CD14-positive monocyte (primary cell): ENCODE results near the gene IFNA4. TPM values are rescaled to one million over a fixed set of nuclear protein-coding genes. Genes with fewer than 3 reads are reported as not detected.

ENCODE experiments used
- DNase-seq, 3 donors: peaks; one replicate each; pipeline ENCODE4 v3.0.0-alpha.2; 2011 to 2022
- H2AFZ ChIP-seq: 2 replicates; pipeline ENCODE4 v1.6.0; 2012; ENCODE audit warnings: mild to moderate bottlenecking, low read depth, low read length, inconsistent platforms; ENCODE audit not compliant: insufficient read depth, poor library complexity, severe bottlenecking
- H3K27ac ChIP-seq, 2 donors: 1 replicate in 1 of 2; 2 replicates in 1 of 2; pipeline ENCODE4 v1.5.1; 2012 to 2013; ENCODE audit warnings: low read length in 2 of 2, control low read depth in 1 of 2, inconsistent platforms in 1 of 2, low read depth in 1 of 2, mild to moderate bottlenecking in 1 of 2
- H3K27me3 ChIP-seq, 2 donors: one replicate each; pipeline versions ENCODE4 v1.6.0 to v1.6.1; 2011 to 2013; ENCODE audit warnings: low read length in 2 of 2; ENCODE audit not compliant: control insufficient read depth in 2 of 2, insufficient read depth in 2 of 2
- H3K36me3 ChIP-seq, 2 donors: replicated peaks in 1 of 2; 1 replicate in 1 of 2; 2 replicates in 1 of 2; pipeline versions ENCODE4 v1.5.1 to v1.6.1; 2012 to 2013; ENCODE audit warnings: low read length in 2 of 2, control low read depth in 1 of 2, inconsistent platforms in 1 of 2, mild to moderate bottlenecking in 1 of 2; ENCODE audit not compliant: insufficient read depth in 2 of 2, control insufficient read depth in 1 of 2
- H3K4me1 ChIP-seq, 2 donors: 1 replicate in 1 of 2; 2 replicates in 1 of 2; pipeline versions ENCODE4 v1.5.1 to v1.6.1; 2012 to 2013; ENCODE audit warnings: low read length in 2 of 2, control low read depth in 1 of 2, inconsistent platforms in 1 of 2, mild to moderate bottlenecking in 1 of 2, moderate library complexity in 1 of 2; ENCODE audit not compliant: insufficient read depth in 2 of 2, control insufficient read depth in 1 of 2
- H3K4me2 ChIP-seq: replicated peaks from 2 replicates; pipeline ENCODE3; 2012; ENCODE audit warnings: low read length, moderate library complexity, mild to moderate bottlenecking; ENCODE audit not compliant: poor library complexity, severe bottlenecking; ENCODE audit errors: extremely low read depth
- H3K4me3 ChIP-seq, 3 experiments: fragments of 200-600 bp in 1 of 3; sonication (generic) in 1 of 3; replicated peaks in 1 of 3; 1 replicate in 2 of 3; 2 replicates in 1 of 3; pipeline ENCODE4 v1.5.1; 2011 to 2013; ENCODE audit warnings: low read length in 3 of 3, mild to moderate bottlenecking in 3 of 3, control low read depth in 2 of 3, low read depth in 2 of 3, inconsistent platforms in 1 of 3, moderate library complexity in 1 of 3
- H3K79me2 ChIP-seq: 2 replicates; pipeline ENCODE4 v1.6.0; 2012; ENCODE audit warnings: mild to moderate bottlenecking, control low read depth, inconsistent platforms, low read length, moderate library complexity; ENCODE audit not compliant: insufficient read depth
- H3K9ac ChIP-seq: 2 replicates; pipeline ENCODE4 v1.6.0; 2017; ENCODE audit warnings: low read length, mild to moderate bottlenecking; ENCODE audit not compliant: insufficient read depth, poor library complexity, severe bottlenecking
- H3K9me3 ChIP-seq, 2 donors: replicated peaks in 1 of 2; 1 replicate in 1 of 2; 2 replicates in 1 of 2; pipeline versions ENCODE4 v1.5.1 to v1.6.1; 2012 to 2013; ENCODE audit warnings: low read length in 2 of 2, control low read depth in 1 of 2; ENCODE audit not compliant: control insufficient read depth in 1 of 2, insufficient read depth in 1 of 2
- H4K20me1 ChIP-seq: 2 replicates; pipeline ENCODE4 v1.6.0; 2012; ENCODE audit warnings: mild to moderate bottlenecking, low read length, control low read depth, moderate library complexity; ENCODE audit not compliant: insufficient read depth
- H3K27ac Mint-ChIP-seq, 7 donors: one replicate each; pipeline ENCODE4 v1.8.0; 2020; ENCODE audit warnings: mild to moderate bottlenecking in 7 of 7, mixed read lengths in 7 of 7, moderate library complexity in 6 of 7, inconsistent platforms in 2 of 7
- H3K27me3 Mint-ChIP-seq, 3 donors: one replicate each; pipeline ENCODE4 v1.8.0; 2021 to 2022; ENCODE audit warnings: low read depth in 3 of 3, mild to moderate bottlenecking in 3 of 3, mixed read lengths in 3 of 3, moderate library complexity in 3 of 3, inconsistent platforms in 1 of 3
- H3K36me3 Mint-ChIP-seq, 2 donors: one replicate each; pipeline ENCODE4 v1.8.0; 2020; ENCODE audit warnings: mixed read lengths in 2 of 2, inconsistent platforms in 1 of 2, mild to moderate bottlenecking in 1 of 2
- H3K4me1 Mint-ChIP-seq: one replicate; pipeline ENCODE4 v1.8.0; 2020; ENCODE audit warnings: mild to moderate bottlenecking, mixed read lengths
- H3K4me3 Mint-ChIP-seq, 2 donors: one replicate each; pipeline ENCODE4 v1.8.0; 2020; ENCODE audit warnings: mild to moderate bottlenecking in 2 of 2, mixed read lengths in 2 of 2, moderate library complexity in 1 of 2
- H3K9me3 Mint-ChIP-seq, 7 donors: one replicate each; pipeline ENCODE4 v1.8.0; 2020 to 2022; ENCODE audit warnings: mixed read lengths in 7 of 7, mild to moderate bottlenecking in 6 of 7, moderate library complexity in 6 of 7, inconsistent platforms in 2 of 7
- WGBS: methylation state at CpG from one replicate; pipeline ENCODE4 v1.1.5; 2013; ENCODE audit warnings: missing lambda C conversion rate; ENCODE audit not compliant: insufficient coverage; 5-methylcytosine and 5-hydroxymethylcytosine counted together
- intact Hi-C, 2 donors: fragments of 100-400 bp; cut with micrococcal nuclease; formaldehyde crosslinking; loops; one replicate each; pipeline versions ENCODE4 v1.15.0 to v1.15.1; 2023
- polyA plus RNA-seq, 3 donors: library from polyadenylated mRNA; depleted of rRNA in 1 of 3; unstranded in 2 of 3; stranded (reverse) in 1 of 3; fragments of 300-500 nt in 2 of 3; fragments of >200 nt in 1 of 3; fragmentation: Illumina TruSeq in 2 of 3; gene quantifications; 1 replicate in 2 of 3; 2 replicates in 1 of 3; pipeline ENCODE4 v1.2.3, GENCODE V29; 2012 to 2021
- small RNA-seq: library from RNA; depleted of rRNA; stranded (forward); fragments of <200 nt; gene quantifications from one replicate; pipeline ENCODE3, GENCODE V24; 2012; ENCODE audit warnings: low read depth; ENCODE audit not compliant: insufficient read length
- TF ChIP-seq, protein P1 (sequence below): fragments of 200-600 bp; IDR thresholded peaks from one replicate; pipeline ENCODE4 v1.8.0; 2022; ENCODE audit warnings: antibody characterized with exemption, mild to moderate bottlenecking

Gene IFNA4
- polyA plus RNA-seq, 3 donors, result not detected

DNA sequence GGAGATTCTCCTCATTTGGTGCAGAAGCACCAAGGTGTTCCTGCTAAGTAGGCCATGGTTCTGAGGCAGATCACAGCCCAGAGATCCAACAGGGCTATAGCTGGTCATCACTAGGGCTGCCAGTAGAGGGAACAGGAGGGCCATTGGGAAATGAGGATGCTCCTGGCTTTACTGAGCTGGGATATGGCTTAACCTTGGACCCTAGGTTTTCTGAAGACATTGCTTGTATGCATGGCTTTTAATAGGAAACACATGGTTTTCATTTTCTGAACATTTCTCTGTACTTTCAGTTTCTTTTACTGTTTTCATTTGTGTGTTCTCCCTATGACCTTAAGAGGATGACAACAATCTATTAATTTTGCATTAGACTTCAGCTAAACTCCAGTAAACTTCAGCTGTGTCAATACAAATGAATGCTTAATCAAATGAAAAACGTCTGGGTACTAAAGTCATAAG is 45.9 kb downstream of the IFNA4 start, which contains the start of gene IFNW1:
Gene IFNW1, minus strand, starts transcription at position 406 of the 456 bp plus-strand sequence. Its CDS starts 262 bp downstream, at position 144.
- WGBS, result no CpG with 5 or more reads among the region's 1 CpG
- peak within 1 kb of the TSS in 1 of 2 donors; percentile 7 for H3K4me3 Mint-ChIP-seq

DNA sequence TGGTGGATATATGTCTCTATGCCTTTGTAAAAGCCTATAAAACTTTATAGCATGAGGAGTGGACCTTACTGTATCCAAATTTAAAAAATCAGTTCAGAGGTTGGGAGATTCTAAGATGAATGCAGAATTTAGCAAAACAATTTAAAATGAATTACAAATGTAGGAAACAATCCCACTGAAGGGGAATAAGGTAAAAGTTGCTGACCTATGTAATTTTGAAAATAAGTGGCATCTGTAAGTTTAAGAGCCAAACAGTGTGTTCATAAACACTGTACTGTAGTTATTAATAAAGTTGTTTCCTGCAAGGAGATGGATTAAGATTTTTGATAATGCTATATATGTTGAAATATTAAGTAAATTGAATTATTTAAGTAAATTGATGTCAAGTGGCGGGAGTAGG is 50.4 kb downstream of the IFNA4 start:
- intact Hi-C loops, result no loop called here
- H3K4me1 Mint-ChIP-seq, result peaks cover 11% of the 10 kb centered on the region
- H3K4me3 ChIP-seq, result no peak overlapping the region

More for the DNA sequence above, 45.9 kb downstream of the IFNA4 start, which contains the start of gene IFNW1:
- no peak within 1 kb of the TSS for H3K9ac ChIP-seq
- no peak within 1 kb of the TSS for H3K27ac ChIP-seq
- DNase-seq, result no peak
- Mint-ChIP-seq H3K9me3 (peaks cover 0 to 3% (median 0%) of the 10 kb centered on the region in 7 donors), H3K4me1 (peaks cover 24% of the 10 kb centered on the region), H3K27me3 (no peaks in the 10 kb centered on the region), H3K36me3 (no peaks in the 10 kb centered on the region), H3K27ac (no peak within 1 kb of the TSS)
- no peaks in the 10 kb centered on the region for H4K20me1 ChIP-seq
- no peaks in the 10 kb centered on the region for H3K79me2 ChIP-seq
- H2AFZ ChIP-seq, result no peak within 1 kb of the TSS
- H3K4me1 ChIP-seq, result peaks cover 13 to 22% of the 10 kb centered on the region in 2 donors
- H3K4me3 ChIP-seq, result no peak within 1 kb of the TSS
- H3K4me2 ChIP-seq, result no peak within 1 kb of the TSS
- TF ChIP-seq, protein P1, sequence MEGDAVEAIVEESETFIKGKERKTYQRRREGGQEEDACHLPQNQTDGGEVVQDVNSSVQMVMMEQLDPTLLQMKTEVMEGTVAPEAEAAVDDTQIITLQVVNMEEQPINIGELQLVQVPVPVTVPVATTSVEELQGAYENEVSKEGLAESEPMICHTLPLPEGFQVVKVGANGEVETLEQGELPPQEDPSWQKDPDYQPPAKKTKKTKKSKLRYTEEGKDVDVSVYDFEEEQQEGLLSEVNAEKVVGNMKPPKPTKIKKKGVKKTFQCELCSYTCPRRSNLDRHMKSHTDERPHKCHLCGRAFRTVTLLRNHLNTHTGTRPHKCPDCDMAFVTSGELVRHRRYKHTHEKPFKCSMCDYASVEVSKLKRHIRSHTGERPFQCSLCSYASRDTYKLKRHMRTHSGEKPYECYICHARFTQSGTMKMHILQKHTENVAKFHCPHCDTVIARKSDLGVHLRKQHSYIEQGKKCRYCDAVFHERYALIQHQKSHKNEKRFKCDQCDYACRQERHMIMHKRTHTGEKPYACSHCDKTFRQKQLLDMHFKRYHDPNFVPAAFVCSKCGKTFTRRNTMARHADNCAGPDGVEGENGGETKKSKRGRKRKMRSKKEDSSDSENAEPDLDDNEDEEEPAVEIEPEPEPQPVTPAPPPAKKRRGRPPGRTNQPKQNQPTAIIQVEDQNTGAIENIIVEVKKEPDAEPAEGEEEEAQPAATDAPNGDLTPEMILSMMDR, result no peak
- no peaks in the 10 kb centered on the region for H3K36me3 ChIP-seq
- H3K9me3 ChIP-seq, result no peaks in the 10 kb centered on the region
- H3K27me3 ChIP-seq, result no peaks in the 10 kb centered on the region
- intact Hi-C loops, result no loop called here

More for the DNA sequence above, 50.4 kb downstream of the IFNA4 start:
- no CpG with 5 or more reads among the region's 1 CpG for WGBS
- H3K9ac ChIP-seq, result no peak overlapping the region
- no peak overlapping the region for H3K27ac ChIP-seq
- Mint-ChIP-seq H3K9me3 (peaks cover 0 to 7% (median 0%) of the 10 kb centered on the region in 7 donors), H3K27me3 (no peaks in the 10 kb centered on the region), H3K4me3 (no peak overlapping the region), H3K27ac (no peak overlapping the region), H3K36me3 (no peaks in the 10 kb centered on the region)
- TF ChIP-seq, protein P1, result no peak
- no peaks in the 10 kb centered on the region for H3K79me2 ChIP-seq
- no peaks in the 10 kb centered on the region for H3K9me3 ChIP-seq
- no peaks in the 10 kb centered on the region for H4K20me1 ChIP-seq
- no peak for DNase-seq
- H3K4me1 ChIP-seq, result peaks cover 4 to 9% of the 10 kb centered on the region in 2 donors
- H2AFZ ChIP-seq, result no peak overlapping the region
- no peaks in the 10 kb centered on the region for H3K27me3 ChIP-seq
- no peak overlapping the region for H3K4me2 ChIP-seq
- H3K36me3 ChIP-seq, result no peaks in the 10 kb centered on the region

Small RNA genes within 50 kb of the gene (small RNA-seq; reads per million reads assigned to genes)
- not detected for gene RF00019

Other genes starting within 250 kb of the IFNA4 start
- 10 to 100 TPM; 23.9 to 28.7 (median 27.5) TPM for gene HACD4, start 155.9 kb downstream of the IFNA4 start, polyA plus RNA-seq
- not detected for gene IFNB1, start 109.6 kb downstream of the IFNA4 start, polyA plus RNA-seq
- gene IFNW1, start 45.8 kb downstream of the IFNA4 start, polyA plus RNA-seq, result not detected
- gene IFNA21, start 20.9 kb downstream of the IFNA4 start, polyA plus RNA-seq, result not detected
- gene IFNA7, start 14.6 kb upstream of the IFNA4 start, polyA plus RNA-seq, result not detected
- gene IFNA10, start 19.6 kb upstream of the IFNA4 start, polyA plus RNA-seq, result not detected
- gene IFNA16, start 29.7 kb upstream of the IFNA4 start, polyA plus RNA-seq, result not detected
- gene IFNA17, start 40.6 kb upstream of the IFNA4 start, polyA plus RNA-seq, result not detected
- not detected for gene IFNA14, start 52.4 kb upstream of the IFNA4 start, polyA plus RNA-seq
- gene IFNA5, start 117.7 kb upstream of the IFNA4 start, polyA plus RNA-seq, result not detected
- 1 to 10 TPM; 2.8 to 9.0 (median 7.7) TPM for gene KLHL9, start 147.8 kb upstream of the IFNA4 start, polyA plus RNA-seq
- not detected for gene IFNA6, start 163.3 kb upstream of the IFNA4 start, polyA plus RNA-seq
- not detected for gene IFNA13, start 180.5 kb upstream of the IFNA4 start, polyA plus RNA-seq
- gene IFNA2, start 197.8 kb upstream of the IFNA4 start, polyA plus RNA-seq, result not detected
- gene IFNA8, start 221.5 kb upstream of the IFNA4 start, polyA plus RNA-seq, result not detected